Ectodermal cell (in vitro differentiated cells): Measurements from ENCODE around the gene ASTN2.
"Not testable (repeated sequence)": the region's sequence is repeated elsewhere in the genome, so short reads cannot be mapped to it uniquely, and the experiment has no call there.

Source experiments
- H3K27ac ChIP-seq: 2 replicates; pipeline ENCODE4 v1.7.0; 2013; ENCODE audit warnings: mild to moderate bottlenecking, low read depth, low read length; ENCODE audit not compliant: insufficient read depth, poor library complexity, severe bottlenecking
- H3K27me3 ChIP-seq: 2 replicates; pipeline ENCODE4 v1.7.0; 2013; ENCODE audit warnings: mild to moderate bottlenecking, low read length; ENCODE audit not compliant: insufficient read depth, control insufficient read depth, poor library complexity, severe bottlenecking
- H3K36me3 ChIP-seq: one replicate; pipeline ENCODE4 v1.7.0; 2013; ENCODE audit warnings: low read length; ENCODE audit not compliant: control insufficient read depth, insufficient read depth
- H3K4me1 ChIP-seq: one replicate; pipeline ENCODE4 v1.7.0; 2013; ENCODE audit warnings: low read length; ENCODE audit not compliant: control insufficient read depth, insufficient read depth
- H3K4me3 ChIP-seq: 2 replicates; pipeline ENCODE4 v1.7.0; 2013; ENCODE audit warnings: low read depth, low read length, control low read depth; ENCODE audit not compliant: insufficient read depth
- H3K9me3 ChIP-seq: 2 replicates; pipeline ENCODE4 v1.7.0; 2013; ENCODE audit warnings: mild to moderate bottlenecking, low read length, moderate library complexity; ENCODE audit not compliant: control insufficient read depth
- WGBS, 2 experiments: methylation state at CpG; one replicate each; pipeline ENCODE4 v1.1.7; 2013; ENCODE audit warnings: missing lambda C conversion rate in 2 of 2; 5-methylcytosine and 5-hydroxymethylcytosine counted together

The ASTN2 gene

DNA sequence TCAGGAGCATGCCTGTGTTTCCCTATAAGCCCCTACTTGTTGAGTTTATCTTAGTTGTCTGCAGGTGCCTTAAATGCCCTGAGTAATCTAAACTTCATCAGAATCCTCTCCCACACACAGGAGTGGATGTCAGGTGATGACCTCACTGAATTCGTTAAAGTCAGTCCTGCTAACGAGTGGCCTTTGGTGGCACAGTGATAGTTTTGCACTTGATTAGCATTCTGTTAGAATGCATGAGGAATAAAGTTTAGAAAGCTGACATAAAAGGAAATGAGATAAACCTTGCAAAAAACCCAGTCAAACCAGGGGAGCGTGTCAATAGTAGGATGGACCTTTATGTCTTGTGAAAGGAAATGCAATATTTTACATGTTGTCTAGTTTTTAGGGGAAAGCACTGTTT lies 723.2 kb downstream of the ASTN2 start:
- 93 to 94% methylated on average over 3 of the region's 3 CpGs for WGBS, 2 experiments
- Histone ChIP-seq H3K4me3 (no peak overlapping the region), H3K27me3 (no peaks in the 10 kb centered on the region), H3K36me3 (no peaks in the 10 kb centered on the region), H3K9me3 (no peaks in the 10 kb centered on the region), H3K27ac (no peak overlapping the region), H3K4me1 (peaks cover 9% of the 10 kb centered on the region)

DNA sequence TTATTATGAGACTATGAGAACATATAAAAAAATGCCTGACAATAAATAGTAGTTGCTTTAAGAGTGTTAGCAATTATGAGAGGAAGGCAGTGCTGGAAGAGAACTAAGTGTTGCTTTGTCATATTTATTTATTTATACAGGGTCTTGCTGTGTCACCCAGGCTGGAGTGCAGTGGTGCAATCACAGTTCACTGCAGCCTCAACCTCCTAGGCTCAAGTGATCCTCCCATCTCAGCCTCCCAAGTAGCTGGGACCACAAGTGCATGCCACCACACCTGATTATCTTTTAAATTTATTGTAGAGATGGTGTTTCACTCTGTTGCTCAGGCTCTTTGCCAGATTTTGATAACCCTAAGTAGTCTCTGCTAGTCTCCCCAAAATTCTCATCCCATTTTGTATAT lies 724.1 kb downstream of the ASTN2 start:
- not testable (repeated sequence) for H3K27ac ChIP-seq, H3K4me1 ChIP-seq, H3K27me3 ChIP-seq, H3K9me3 ChIP-seq, H3K36me3 ChIP-seq, H3K4me3 ChIP-seq

DNA sequence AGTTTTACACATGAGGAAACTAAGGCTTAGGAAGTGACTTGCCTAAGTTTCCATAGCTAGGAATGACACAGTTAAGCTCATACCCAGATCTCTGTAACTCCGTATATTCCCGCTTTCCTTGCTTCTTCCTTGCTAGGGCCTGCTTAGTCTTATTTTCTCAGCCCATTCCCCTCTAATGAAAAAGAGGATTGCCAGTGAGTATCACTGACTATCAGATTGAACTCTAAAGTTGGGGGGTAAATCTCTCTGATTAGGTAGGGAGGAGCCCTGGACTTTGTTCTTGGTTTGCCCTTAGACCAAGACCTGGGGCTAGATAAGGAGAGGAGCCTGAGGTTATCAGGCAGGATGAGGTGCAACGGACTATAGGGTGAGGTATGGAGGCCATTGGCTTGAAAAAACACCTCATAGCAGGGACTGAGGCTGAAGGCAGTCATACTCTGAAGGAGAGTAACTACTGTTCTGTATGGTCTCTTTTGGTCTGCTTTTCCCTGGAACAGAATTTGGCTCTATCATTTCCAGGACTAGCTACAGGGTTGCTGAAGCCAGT lies 725.3 kb downstream of the ASTN2 start:
- no peaks in the 10 kb centered on the region for H3K9me3 ChIP-seq
- peaks cover 9% of the 10 kb centered on the region for H3K4me1 ChIP-seq
- 92 to 94% methylated on average over 3 of the region's 3 CpGs for WGBS, 2 experiments
- no peaks in the 10 kb centered on the region for H3K27me3 ChIP-seq
- H3K36me3 ChIP-seq, result no peaks in the 10 kb centered on the region
- no peak overlapping the region for H3K4me3 ChIP-seq
- H3K27ac ChIP-seq, result no peak overlapping the region

DNA sequence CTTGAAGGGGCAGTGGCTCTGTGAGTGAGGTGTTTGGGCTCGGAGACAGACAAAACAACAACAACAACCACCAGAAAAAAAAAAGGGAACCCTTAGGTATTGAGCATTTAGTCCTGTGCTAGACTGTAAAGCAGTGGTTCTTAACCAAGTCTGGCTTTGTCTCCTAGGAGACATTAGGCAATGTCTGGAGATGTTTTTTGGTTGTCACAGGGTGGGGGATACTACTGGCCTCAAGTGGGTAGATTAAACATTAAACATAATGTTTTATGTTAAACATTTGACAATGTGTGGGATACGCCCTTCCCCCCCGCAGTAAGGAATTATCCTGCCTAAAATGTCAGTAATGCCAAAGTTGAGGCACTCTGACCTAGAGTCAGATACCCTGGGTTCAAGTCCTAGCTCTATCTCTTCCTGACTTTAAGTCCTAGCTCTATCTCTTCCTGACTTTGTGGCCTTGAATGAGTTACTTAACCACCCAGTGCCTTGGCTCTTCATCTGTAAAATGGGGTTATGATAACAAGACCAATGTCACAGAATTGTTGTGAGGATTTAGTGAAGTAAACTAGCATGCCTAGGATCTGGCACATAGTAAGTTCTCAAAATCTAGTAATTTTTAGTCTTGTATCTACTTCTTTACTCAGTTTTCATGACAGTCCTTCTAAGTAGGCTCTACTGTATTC lies 725.9 kb downstream of the ASTN2 start:
- H3K4me3 ChIP-seq, result no peak overlapping the region
- H3K36me3 ChIP-seq, result no peaks in the 10 kb centered on the region
- peaks cover 2% of the 10 kb centered on the region for H3K9me3 ChIP-seq
- peaks cover 9% of the 10 kb centered on the region for H3K4me1 ChIP-seq
- no peaks in the 10 kb centered on the region for H3K27me3 ChIP-seq
- 92 to 100% methylated on average over 2 of the region's 3 CpGs for WGBS, 2 experiments
- no peak overlapping the region for H3K27ac ChIP-seq

DNA sequence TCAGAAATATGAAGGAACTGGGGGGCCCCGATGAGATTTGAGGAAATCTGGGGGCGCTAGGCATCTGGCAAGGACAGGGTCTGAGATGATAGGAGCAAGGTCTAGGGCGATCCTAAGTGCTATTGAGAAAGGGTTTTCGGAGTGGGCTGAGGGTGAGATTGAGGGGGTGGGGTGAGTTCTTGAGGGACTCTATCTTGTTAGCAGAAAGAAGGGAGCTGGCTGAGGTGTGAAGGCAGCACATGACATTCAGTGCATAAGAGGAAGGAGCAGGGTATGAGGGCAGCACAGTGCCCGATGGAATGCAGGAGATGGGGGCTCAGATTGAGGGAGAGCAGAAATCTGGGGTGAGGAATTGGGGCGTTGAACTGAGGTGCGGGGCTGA lies 727.1 kb downstream of the ASTN2 start:
- Histone ChIP-seq H3K4me1 (peaks cover 9% of the 10 kb centered on the region), H3K4me3 (peak overlapping the region; percentile 63), H3K36me3 (no peaks in the 10 kb centered on the region), H3K27me3 (no peaks in the 10 kb centered on the region), H3K9me3 (peaks cover 2% of the 10 kb centered on the region), H3K27ac (no peak overlapping the region)
- WGBS, 2 experiments, result 35% methylated on average over 7 of the region's 7 CpGs

DNA sequence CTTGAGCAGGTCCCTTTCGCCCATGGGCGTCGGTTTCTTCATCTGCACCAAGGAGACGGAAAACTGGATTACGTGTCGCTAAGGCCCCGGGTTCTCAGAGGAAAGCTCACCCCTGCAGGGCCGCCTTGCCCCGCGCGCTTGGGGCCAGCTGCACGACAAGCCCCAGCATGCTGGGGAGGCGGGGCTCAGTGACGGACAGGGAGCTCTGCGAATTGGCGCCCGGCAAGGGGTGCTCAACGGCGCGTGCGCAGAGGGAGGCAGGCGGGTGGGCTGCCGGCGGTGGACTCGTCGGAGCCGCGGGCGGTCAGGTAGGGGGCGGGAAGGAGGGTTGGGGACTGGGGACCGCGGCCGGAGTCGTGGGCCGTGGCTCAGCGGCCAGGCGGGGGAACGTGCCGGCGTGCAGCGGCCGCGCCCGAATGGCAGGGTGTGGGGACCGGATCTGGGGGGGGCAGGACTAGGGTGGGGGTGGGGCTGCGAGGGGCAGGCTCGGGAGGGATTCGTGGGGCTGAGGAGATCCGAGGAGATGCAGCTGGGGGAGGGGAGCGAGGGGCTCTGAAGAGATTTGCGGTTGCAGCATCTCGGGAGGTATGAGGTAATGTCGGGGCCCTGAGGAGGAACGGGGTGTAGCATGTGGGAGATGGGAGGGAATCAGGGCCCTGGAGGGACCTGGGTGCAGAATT lies 727.6 kb downstream of the ASTN2 start, which contains the start of gene TRIM32:
Gene TRIM32 (plus strand): TSS at position 232 of the 680 bp plus-strand sequence. CDS start 10,438 bp downstream, outside the sequence.
- H3K27me3 ChIP-seq, result no peaks in the 10 kb centered on the region
- peaks cover 9% of the 10 kb centered on the region for H3K4me1 ChIP-seq
- H3K36me3 ChIP-seq, result no peaks in the 10 kb centered on the region
- H3K9me3 ChIP-seq, result peaks cover 2% of the 10 kb centered on the region
- 1 to 2% methylated on average over 54 of the region's 54 CpGs for WGBS, 2 experiments
- peak within 1 kb of the TSS; percentile 63 for H3K4me3 ChIP-seq
- no peak within 1 kb of the TSS for H3K27ac ChIP-seq

DNA sequence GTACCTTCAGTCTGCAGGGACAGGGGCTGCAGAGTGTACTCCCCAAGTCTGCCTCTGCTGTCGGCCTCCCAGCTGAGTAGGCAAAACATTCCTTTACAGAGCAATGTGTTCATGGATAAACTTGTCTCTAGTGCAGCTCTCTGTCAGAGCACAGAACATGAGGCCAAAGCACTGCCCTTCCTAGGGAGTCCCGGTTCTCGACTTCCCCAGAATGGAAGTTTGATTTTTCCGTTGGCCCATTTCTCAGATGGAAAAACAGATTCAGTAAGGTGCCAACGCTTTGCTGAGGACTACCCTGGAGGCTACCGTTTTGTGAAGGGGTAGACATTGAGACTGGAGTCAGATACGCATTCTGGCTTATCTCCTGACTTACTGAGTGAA lies 728.2 kb downstream of the ASTN2 start:
- WGBS, 2 experiments, result 51 to 55% methylated on average over 7 of the region's 7 CpGs
- Histone ChIP-seq H3K9me3 (peaks cover 2% of the 10 kb centered on the region), H3K27me3 (no peaks in the 10 kb centered on the region), H3K36me3 (no peaks in the 10 kb centered on the region), H3K4me1 (peaks cover 9% of the 10 kb centered on the region), H3K4me3 (peak overlapping the region; percentile 63), H3K27ac (no peak overlapping the region)

DNA sequence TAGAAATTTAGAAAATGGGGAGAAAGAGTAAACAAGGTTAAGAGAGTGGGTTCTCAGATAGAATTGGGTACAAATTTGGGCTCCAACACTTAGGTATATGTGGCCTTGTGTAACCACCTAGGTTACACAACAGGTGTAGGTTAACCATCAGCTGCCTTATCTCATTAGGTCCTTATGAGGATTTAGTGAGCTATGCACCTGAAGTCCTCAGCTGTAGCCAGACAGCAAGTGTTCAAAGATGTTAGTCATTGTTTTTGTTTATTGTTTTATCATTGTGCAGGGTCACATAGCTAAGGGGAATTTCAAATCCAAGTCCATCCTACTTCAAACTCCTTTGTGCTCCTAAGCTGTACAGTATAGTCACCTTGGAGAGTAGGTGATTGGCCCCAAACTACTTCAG lies 728.7 kb downstream of the ASTN2 start:
- Histone ChIP-seq H3K27ac (no peak overlapping the region), H3K4me3 (no peak overlapping the region), H3K9me3 (peaks cover 2% of the 10 kb centered on the region), H3K36me3 (no peaks in the 10 kb centered on the region), H3K4me1 (peaks cover 9% of the 10 kb centered on the region), H3K27me3 (no peaks in the 10 kb centered on the region)

DNA sequence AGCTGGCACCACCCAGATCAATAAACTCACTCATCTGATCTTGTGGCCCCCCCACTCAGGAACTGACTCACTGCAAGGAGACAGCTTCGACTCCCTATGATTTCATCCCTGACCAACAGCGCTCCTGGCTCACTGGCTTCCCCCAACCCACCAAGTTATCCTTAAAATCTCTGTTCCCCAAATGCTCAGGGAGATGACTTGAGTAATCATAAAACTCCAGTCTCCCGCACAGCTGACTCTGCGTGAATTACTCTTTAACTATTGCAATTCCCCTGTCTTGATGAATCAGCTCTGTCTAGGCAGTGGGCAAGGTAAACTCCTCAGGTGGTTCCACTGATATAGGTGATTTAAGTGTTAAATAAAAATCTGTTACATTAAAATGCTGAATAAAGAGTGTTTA lies 729.7 kb downstream of the ASTN2 start:
- Histone ChIP-seq H3K4me3 (no peak overlapping the region), H3K27ac (no peak overlapping the region), H3K4me1 (peaks cover 9% of the 10 kb centered on the region), H3K36me3 (no peaks in the 10 kb centered on the region), H3K27me3 (no peaks in the 10 kb centered on the region), H3K9me3 (peaks cover 2% of the 10 kb centered on the region)
- whole genome bisulfite sequencing, 2 experiments, result 95 to 97% methylated on average over 4 of the region's 4 CpGs

DNA sequence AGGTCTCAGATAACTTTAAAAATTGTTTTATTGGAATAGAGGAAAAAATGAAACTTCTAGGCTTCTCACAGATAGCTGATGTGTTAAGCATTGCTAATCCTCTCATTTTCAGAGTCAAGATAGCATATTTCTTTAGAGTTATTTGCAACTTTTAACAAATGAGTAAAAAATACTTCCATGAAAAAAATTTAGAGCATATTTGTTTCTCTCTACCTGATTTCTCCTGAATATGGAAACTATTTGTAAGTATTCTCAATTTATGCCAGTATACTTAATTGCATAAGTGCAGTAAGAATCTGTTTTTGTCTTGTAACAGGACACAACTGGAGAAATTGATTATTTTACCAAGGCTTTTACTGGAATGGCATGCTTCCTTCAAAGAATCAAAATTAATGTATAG lies 731.3 kb downstream of the ASTN2 start:
- Histone ChIP-seq H3K36me3 (no peaks in the 10 kb centered on the region), H3K4me3 (no peak overlapping the region), H3K4me1 (peaks cover 9% of the 10 kb centered on the region), H3K9me3 (peaks cover 2% of the 10 kb centered on the region), H3K27me3 (no peaks in the 10 kb centered on the region), H3K27ac (no peak overlapping the region)
